Right kidney (tissue), 1 donor: ENCODE data around the gene CELA3B.
A peak's percentile ranks its signal among the peaks of the same experiment; 100 is the strongest.
"Not testable (repeated sequence)": the region's sequence is repeated elsewhere in the genome, so short reads cannot be mapped to it uniquely, and the experiment has no call there.

Experiments
- DNase-seq: peaks from one replicate; pipeline ENCODE4 v3.0.0-alpha.2; 2016

The CELA3B gene

GRCh38 chr1:22012752-22013151 is 35.9 kb downstream of the CELA3B start:
- not testable (repeated sequence) for DNase-seq

DNA sequence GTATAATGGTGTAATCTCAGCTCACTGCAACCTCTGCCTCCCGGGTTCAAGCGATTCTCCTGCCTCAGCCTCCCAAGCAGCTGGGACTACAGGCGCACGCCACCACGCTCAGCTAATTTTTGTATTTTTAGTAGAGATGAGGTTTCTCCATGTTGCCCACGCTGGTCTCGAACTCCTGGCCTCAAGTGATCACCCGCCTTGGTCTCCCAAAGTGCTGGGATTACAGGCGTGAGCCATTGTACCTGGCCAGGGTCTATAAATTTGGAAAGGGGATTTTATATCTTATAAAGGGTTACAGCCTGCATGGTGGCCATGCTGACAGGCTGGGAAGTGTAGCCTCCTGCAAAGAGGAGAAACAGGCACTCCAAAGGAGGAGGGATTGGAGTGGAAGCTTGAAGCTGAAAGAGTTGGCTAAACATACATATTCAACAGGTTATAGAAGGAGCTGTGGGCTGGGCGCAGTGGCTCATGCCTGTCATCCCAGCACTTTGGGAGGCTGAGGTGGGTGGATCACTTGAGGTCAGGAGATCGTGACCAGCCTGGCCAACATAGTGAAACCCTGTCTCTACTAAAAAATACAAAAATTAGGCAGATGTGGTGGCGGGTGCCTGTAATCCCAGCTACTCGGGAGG is 37.9 kb downstream of the CELA3B start:
- not testable (repeated sequence) for DNase-seq

GRCh38 chr1:22018583-22019559 is 42.0 kb downstream of the CELA3B start:
- no peak for DNase-seq

DNA sequence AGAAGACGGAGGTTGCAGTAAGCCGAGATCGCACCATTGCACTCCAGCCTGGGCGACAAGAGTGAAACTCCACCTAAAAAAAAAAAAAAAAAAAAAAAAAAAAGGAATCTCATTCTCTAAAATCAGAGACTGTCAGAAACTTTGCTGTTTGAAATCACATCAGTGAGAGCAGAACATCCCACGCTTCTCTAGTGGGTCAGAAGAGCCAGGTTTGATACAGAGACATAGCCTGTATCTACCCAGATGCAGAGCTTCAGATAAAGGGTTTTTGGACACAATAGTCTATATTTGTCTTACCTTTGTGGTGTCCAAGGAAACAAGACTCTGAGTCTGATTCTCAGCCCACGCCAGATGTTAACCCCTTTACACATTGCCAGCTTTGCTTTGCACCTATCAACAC is 44.2 kb downstream of the CELA3B start:
- DNase-seq, result no peak

DNA sequence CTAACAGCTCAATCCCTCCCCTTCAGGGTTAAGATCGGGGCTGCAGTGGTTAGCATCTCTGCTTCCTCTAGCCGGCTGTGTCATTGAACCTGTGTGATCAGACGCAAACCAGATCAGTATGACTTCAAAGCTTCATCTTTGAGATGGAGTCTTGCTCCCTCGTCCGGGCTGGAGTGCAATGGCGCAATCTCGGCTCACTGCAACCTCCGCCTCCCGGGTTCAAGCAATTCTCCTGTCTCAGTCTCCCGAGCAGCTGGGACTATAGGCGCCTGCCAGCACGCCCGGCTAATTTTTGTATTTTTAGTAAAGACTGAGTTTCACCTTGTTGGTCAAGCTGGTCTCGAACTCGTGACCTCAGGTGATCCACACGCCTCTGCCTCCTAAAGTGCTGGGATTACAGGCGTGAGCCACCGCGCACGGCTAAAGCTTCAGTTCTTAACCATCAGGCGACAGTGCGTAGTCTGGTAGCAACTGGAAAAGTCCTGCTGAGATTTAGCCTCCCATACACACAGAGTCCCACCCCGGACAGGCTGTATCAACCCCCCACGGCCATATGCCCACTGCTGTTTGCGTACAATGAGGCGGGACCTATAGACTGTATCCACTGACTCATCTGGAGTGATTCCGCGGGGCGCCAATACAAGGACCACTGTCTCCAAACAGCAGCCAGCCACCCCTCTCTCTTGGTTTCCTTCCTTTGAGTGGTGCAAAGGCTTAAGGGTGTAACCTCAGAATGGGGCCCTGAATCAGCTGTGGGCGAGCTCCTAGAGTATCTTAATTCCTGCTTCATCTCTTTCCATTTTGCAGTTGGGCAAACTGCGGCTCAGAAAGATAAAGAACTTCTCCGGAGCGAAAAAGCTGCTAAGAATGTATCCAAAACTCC is 47.9 kb downstream of the CELA3B start:
- DNase-seq, result peak; percentile 87

DNA sequence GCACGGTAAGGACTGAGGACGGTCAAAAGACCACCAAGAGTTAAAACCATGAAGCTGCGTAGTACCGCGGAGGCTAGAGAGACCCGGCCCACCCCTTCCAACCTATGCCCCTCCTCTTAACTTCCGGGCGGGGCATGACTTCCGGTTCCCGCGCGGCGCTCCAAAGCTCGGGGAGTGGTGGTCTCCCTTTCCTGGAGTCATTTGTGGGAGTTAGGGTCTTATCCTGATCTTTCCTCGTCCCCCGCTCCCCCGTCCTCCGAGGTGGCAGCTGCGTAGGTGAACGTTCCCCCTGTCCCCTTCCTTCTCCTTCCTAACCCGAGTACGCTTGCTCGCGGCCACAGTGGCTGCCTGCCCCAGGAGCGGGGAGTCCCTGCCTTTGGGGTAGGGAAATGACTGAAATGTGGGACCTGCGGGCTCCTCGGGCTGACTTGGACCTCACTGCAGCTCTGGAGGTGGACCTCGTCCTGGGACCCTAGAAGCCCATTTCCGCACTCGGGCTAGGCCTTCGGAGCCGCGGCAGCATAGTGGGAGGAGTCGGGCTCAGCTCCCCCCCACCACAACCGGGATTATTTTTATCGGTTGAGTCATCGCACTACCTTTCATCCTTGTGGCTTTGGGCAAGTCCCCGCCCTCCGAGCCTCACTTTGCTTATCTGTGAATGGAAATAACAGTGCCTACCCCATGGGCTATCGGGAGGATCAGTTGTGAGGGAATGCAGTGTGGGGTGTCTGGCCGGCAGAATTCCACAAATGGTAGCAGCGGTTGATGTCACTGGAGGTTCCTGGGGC is 48.7 kb downstream of the CELA3B start:
- peak; percentile 87 for DNase-seq

DNA sequence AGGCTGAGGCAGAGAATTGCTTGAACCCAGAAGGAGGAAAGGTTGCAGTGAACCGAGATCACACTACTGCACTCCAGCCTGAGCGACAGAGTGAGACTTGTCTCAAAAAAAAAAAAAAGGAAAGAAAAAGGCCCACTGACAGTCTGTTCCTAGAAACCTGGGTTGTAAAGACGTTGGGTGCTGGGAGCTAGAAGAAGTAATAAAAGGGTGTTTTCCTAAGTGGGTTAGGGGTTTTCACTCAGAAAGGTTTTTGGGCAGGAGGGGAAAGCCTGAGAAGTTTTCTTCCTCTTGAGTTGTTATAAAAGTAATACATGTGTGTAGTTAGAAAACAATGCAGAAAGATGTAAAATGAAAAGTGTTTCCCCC is 50.1 kb downstream of the CELA3B start:
- no peak for DNase-seq

DNA sequence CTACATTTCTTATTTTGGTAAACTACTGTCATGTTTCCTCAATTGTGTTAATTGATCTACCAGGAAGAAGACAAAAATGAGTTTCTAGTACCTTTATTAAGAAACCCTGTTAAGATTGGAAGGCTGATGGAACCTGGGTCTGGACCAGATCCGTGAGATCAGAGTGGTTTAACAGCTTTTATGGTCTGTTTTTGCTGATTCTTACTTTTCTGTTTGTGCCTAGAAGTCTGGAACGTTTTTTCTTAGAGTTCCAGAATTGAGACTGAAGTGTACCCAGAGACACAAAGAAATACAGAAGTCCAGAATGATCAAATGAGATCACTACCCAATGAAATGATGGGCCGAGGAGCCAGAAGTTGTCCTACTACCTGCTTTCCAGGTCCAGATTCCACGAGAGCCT is 53.2 kb downstream of the CELA3B start:
- DNase-seq, result no peak

DNA sequence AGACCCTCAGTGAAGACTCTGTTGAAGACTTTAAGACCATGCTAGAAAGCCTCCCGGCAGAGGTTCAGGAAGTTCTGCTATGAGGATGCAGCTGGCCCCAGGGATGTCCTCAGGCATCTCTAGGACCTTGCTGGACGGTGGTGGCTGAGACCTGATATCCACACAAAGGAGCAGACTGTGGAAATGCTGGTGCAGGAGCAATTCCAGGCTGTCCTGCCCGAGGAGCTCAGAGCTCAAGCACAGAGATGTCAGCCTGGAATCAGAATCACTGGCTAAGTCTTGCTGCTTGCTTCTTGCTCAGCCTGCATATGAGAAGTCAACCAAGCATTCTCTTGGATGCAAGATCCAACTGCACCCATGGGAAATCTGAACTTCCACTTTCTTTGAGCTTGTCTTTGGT is 53.7 kb downstream of the CELA3B start:
- no peak for DNase-seq

GRCh38 chr1:22031214-22031962 is 54.6 kb downstream of the CELA3B start:
- no peak for DNase-seq

- not testable (repeated sequence) for DNase-seq
Observed at GRCh38 chr1:22034834-22035233, 58.0 kb downstream of the CELA3B start.

GRCh38 chr1:22037520-22037919 is 60.7 kb downstream of the CELA3B start:
- DNase-seq, result no peak

- DNase-seq, result no peak
Observed at GRCh38 chr1:22038036-22038435, 61.2 kb downstream of the CELA3B start.
